ENCODE data around the gene NOVA2. TPM values are rescaled to one million over a fixed set of nuclear protein-coding genes. Genes with fewer than 3 reads are reported as not detected.

NOVA2 gene
- polyA plus RNA-seq, 1 donor from 2014 or later, result 9.3 TPM

DNA sequence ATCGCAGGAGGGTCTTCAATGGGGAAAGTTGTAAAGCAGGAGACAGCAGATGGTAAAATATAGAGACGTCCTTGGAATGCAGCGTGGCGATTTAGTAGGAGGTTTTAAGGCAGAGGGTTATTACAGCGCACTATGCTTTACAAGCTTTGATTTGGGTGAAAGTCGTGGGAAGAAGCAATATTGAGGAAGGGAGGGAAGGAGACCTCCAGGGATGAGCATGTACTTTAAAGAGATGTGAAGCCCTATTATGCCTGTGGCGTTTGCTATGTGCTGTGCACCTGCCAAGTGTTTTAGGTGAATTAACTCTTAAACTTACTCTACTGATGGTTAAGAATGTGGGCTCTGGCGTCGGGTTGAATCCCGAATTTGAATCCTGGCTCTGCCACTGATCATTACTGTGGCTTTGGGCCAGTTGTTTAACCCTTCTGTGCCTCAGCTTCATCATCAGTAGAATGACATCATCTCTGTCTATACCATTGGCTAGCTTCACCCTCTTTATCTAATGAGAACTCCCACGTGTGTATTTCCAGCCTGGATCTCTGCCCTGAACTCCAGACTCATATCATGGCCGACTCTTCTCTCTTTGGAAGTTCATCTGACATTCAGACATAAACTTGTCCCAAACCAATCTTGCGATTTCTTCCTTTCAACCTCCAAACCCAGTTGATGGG lies 22.2 kb upstream of the NOVA2 start:
- no peak for TF ChIP-seq MXI1 (conservative IDR thresholded peaks at IDR 0.05; ENCODE audit: poor library complexity, severe bottlenecking)
- no peak for TF ChIP-seq SMC3 (conservative IDR thresholded peaks at IDR 0.05; ENCODE audit: poor library complexity)
- TF ChIP-seq EZH2 (IDR thresholded peaks at IDR 0.05; ENCODE audit: borderline replicate concordance, insufficient read depth, low read length, poor library complexity, severe bottlenecking), result no peak
- no peak for TF ChIP-seq RAD21 (conservative IDR thresholded peaks at IDR 0.05)
- TF ChIP-seq, protein P1, sequence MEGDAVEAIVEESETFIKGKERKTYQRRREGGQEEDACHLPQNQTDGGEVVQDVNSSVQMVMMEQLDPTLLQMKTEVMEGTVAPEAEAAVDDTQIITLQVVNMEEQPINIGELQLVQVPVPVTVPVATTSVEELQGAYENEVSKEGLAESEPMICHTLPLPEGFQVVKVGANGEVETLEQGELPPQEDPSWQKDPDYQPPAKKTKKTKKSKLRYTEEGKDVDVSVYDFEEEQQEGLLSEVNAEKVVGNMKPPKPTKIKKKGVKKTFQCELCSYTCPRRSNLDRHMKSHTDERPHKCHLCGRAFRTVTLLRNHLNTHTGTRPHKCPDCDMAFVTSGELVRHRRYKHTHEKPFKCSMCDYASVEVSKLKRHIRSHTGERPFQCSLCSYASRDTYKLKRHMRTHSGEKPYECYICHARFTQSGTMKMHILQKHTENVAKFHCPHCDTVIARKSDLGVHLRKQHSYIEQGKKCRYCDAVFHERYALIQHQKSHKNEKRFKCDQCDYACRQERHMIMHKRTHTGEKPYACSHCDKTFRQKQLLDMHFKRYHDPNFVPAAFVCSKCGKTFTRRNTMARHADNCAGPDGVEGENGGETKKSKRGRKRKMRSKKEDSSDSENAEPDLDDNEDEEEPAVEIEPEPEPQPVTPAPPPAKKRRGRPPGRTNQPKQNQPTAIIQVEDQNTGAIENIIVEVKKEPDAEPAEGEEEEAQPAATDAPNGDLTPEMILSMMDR (IDR thresholded peaks at IDR 0.05; ENCODE audit: poor library complexity, severe bottlenecking), result no peak
- no peak for TF ChIP-seq EP300 (conservative IDR thresholded peaks at IDR 0.05; ENCODE audit: poor library complexity, severe bottlenecking)
- TF ChIP-seq TAF1 (IDR thresholded peaks at IDR 0.05; ENCODE audit: low read depth), result no peak
- TF ChIP-seq, protein P2, sequence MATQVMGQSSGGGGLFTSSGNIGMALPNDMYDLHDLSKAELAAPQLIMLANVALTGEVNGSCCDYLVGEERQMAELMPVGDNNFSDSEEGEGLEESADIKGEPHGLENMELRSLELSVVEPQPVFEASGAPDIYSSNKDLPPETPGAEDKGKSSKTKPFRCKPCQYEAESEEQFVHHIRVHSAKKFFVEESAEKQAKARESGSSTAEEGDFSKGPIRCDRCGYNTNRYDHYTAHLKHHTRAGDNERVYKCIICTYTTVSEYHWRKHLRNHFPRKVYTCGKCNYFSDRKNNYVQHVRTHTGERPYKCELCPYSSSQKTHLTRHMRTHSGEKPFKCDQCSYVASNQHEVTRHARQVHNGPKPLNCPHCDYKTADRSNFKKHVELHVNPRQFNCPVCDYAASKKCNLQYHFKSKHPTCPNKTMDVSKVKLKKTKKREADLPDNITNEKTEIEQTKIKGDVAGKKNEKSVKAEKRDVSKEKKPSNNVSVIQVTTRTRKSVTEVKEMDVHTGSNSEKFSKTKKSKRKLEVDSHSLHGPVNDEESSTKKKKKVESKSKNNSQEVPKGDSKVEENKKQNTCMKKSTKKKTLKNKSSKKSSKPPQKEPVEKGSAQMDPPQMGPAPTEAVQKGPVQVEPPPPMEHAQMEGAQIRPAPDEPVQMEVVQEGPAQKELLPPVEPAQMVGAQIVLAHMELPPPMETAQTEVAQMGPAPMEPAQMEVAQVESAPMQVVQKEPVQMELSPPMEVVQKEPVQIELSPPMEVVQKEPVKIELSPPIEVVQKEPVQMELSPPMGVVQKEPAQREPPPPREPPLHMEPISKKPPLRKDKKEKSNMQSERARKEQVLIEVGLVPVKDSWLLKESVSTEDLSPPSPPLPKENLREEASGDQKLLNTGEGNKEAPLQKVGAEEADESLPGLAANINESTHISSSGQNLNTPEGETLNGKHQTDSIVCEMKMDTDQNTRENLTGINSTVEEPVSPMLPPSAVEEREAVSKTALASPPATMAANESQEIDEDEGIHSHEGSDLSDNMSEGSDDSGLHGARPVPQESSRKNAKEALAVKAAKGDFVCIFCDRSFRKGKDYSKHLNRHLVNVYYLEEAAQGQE (IDR thresholded peaks at IDR 0.05; ENCODE audit: borderline replicate concordance), result no peak
- TF ChIP-seq POLR2AphosphoS5 (IDR thresholded peaks at IDR 0.05), result no peak
- Histone ChIP-seq H2AFZ (ENCODE audit: low read depth, low read length) (peak overlapping the region; percentile 58), H3K36me3 (ENCODE audit: insufficient read depth, low read length) (no peaks in the 10 kb centered on the region)

DNA sequence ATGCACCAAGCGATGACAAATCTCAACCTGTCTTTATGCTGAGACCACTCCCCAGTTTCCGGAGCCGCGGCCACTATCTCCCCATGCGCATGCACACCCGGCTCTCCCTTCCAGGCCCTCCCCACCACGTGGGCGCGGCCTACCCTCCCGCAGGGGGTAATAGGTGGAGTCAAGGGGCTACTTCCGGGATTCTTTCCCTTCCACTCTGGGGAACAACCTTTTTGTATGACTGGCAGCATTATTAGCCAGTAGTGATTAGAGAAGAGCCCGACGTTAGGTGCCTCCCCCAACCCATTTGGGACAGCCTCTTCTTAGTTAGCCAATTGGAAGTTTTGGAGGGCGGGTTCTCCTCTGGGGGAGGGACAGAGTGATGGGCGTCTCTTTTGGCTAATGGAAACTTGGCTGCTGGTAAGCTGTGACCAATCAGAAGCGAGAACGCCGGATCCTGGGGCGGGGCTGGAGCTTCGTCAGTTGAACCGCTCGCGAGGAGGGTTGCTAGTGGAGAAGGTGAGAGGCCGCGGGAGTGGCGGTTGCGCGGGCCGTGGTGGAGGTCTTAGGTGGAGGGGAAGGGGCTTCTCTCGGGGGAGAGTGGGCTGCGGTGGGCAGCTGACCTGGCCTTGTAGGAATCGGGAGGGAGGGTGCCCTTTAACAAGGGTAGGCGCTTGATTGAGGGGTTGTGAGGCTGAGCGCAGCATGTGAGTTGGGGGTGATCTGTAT lies 21.5 kb upstream of the NOVA2 start, which contains the start of gene CCDC61:
CCDC61 (plus strand) TSS at position 470 of the 717 bp plus-strand sequence. CDS start 7,552 bp downstream, outside the sequence.
- peak; percentile 61 for TF ChIP-seq SMC3 (conservative IDR thresholded peaks at IDR 0.05; ENCODE audit: poor library complexity)
- TF ChIP-seq POLR2AphosphoS5 (IDR thresholded peaks at IDR 0.05), result peak; percentile 89
- no peak for TF ChIP-seq EP300 (conservative IDR thresholded peaks at IDR 0.05; ENCODE audit: poor library complexity, severe bottlenecking)
- TF ChIP-seq MXI1 (conservative IDR thresholded peaks at IDR 0.05; ENCODE audit: poor library complexity, severe bottlenecking), result peak; percentile 92
- TF ChIP-seq, protein P1 (IDR thresholded peaks at IDR 0.05; ENCODE audit: poor library complexity, severe bottlenecking), result peak; percentile 21
- TF ChIP-seq TAF1 (IDR thresholded peaks at IDR 0.05; ENCODE audit: low read depth), result no peak
- TF ChIP-seq, protein P2 (IDR thresholded peaks at IDR 0.05; ENCODE audit: borderline replicate concordance), result no peak
- peak; percentile 58 for TF ChIP-seq RAD21 (conservative IDR thresholded peaks at IDR 0.05)
- no peak for TF ChIP-seq EZH2 (IDR thresholded peaks at IDR 0.05; ENCODE audit: borderline replicate concordance, insufficient read depth, low read length, poor library complexity, severe bottlenecking)
- Histone ChIP-seq H3K9me2 (ENCODE audit: insufficient read depth, low read length) (no peaks in the 10 kb centered on the region), H3K9ac (ENCODE audit: low read length) (peak within 1 kb of the TSS; percentile 67), H3F3A (ENCODE audit: insufficient read depth, low read length, poor library complexity, severe bottlenecking) (no peaks in the 10 kb centered on the region), H4K20me1 (ENCODE audit: insufficient read depth) (no peaks in the 10 kb centered on the region), H3K27ac (ENCODE audit: low read length) (peak within 1 kb of the TSS; percentile 76), H3K4me3 (ENCODE audit: low read length) (peak within 1 kb of the TSS; percentile 71), H3K27me3 (ENCODE audit: insufficient read depth, low read depth, low read length) (no peaks in the 10 kb centered on the region), H3K36me3 (ENCODE audit: insufficient read depth, low read length) (no peaks in the 10 kb centered on the region), H2AFZ (ENCODE audit: low read depth, low read length) (peak within 1 kb of the TSS; percentile 58), H3K79me2 (replicated peaks; ENCODE audit: insufficient read depth, low read length) (no peaks in the 10 kb centered on the region), H3K4me2 (ENCODE audit: low read length) (peak within 1 kb of the TSS; percentile 85), H3K9me3 (ENCODE audit: low read length) (no peaks in the 10 kb centered on the region)

More for the DNA sequence above, 22.2 kb upstream of the NOVA2 start:
- Histone ChIP-seq H3K9me3 (ENCODE audit: low read length) (no peaks in the 10 kb centered on the region), H3K9me2 (ENCODE audit: insufficient read depth, low read length) (no peaks in the 10 kb centered on the region), H3K9ac (ENCODE audit: low read length) (peak overlapping the region; percentile 67), H4K20me1 (ENCODE audit: insufficient read depth) (no peaks in the 10 kb centered on the region), H3K27ac (ENCODE audit: low read length) (peak overlapping the region; percentile 76), H3K27me3 (ENCODE audit: insufficient read depth, low read depth, low read length) (no peaks in the 10 kb centered on the region), H3K79me2 (replicated peaks; ENCODE audit: insufficient read depth, low read length) (no peaks in the 10 kb centered on the region), H3K4me2 (ENCODE audit: low read length) (peak overlapping the region; percentile 85), H3F3A (ENCODE audit: insufficient read depth, low read length, poor library complexity, severe bottlenecking) (no peaks in the 10 kb centered on the region), H3K4me3 (ENCODE audit: low read length) (peak overlapping the region; percentile 71)

Measured in neural cell (in vitro differentiated cells).